CD8-positive, alpha-beta memory T cell (primary cell): ENCODE results near the gene RPS27A. TPM values are rescaled to one million over a fixed set of nuclear protein-coding genes. Genes with fewer than 3 reads are reported as not detected.
A peak's percentile ranks its signal among the peaks of the same experiment; 100 is the strongest.
"Not testable (repeated sequence)": the region's sequence is repeated elsewhere in the genome, so short reads cannot be mapped to it uniquely, and the experiment has no call there.

Experiments used
- CTCF ChIA-PET: fragments of 350-600 bp; sonication (Branson Sonifier 250); formaldehyde crosslinking; loops from one replicate; lab custom pipeline; 2021; ENCODE audit warnings: antibody characterized with exemption; lab: Charles Lee
- POLR2A ChIA-PET: fragments of 350-600 bp; sonication (Branson Sonifier 250); formaldehyde crosslinking; loops from one replicate; lab custom pipeline; 2021; ENCODE audit warnings: antibody characterized with exemption; lab: Charles Lee
- DNase-seq, 5 donors: peaks; one replicate each; pipeline versions ENCODE4 v3.0.0 to v3.0.0-alpha.2; 2020 to 2022; ENCODE audit warnings: mixed read lengths in 1 of 5
- H3K27ac ChIP-seq: one replicate; pipeline ENCODE4 v1.7.0; 2013; ENCODE audit warnings: low read depth, mild to moderate bottlenecking, low read length, moderate library complexity
- H3K27me3 ChIP-seq: 2 replicates; pipeline ENCODE4 v1.7.0; 2013; ENCODE audit warnings: low read length, mild to moderate bottlenecking; ENCODE audit not compliant: insufficient read depth, poor library complexity, severe bottlenecking
- H3K36me3 ChIP-seq: 2 replicates; pipeline ENCODE4 v1.7.0; 2013; ENCODE audit warnings: mild to moderate bottlenecking, low read length, moderate library complexity; ENCODE audit not compliant: insufficient read depth
- H3K4me1 ChIP-seq: 2 replicates; pipeline ENCODE4 v1.7.0; 2013; ENCODE audit warnings: mild to moderate bottlenecking, low read length, moderate library complexity; ENCODE audit not compliant: insufficient read depth
- H3K4me3 ChIP-seq: 2 replicates; pipeline ENCODE4 v1.7.0; 2013; ENCODE audit warnings: mild to moderate bottlenecking, low read length
- H3K9me3 ChIP-seq: 2 replicates; pipeline ENCODE4 v1.7.0; 2013; ENCODE audit warnings: mild to moderate bottlenecking, low read length
- H3K27ac Mint-ChIP-seq, 8 donors: one replicate each; pipeline ENCODE4 v1.8.0; 2020 to 2021; ENCODE audit warnings: mixed read lengths in 8 of 8, mild to moderate bottlenecking in 6 of 8, inconsistent platforms in 3 of 8, moderate library complexity in 3 of 8
- H3K27me3 Mint-ChIP-seq, 2 donors: one replicate each; pipeline ENCODE4 v1.8.0; 2020 to 2021; ENCODE audit warnings: mixed read lengths in 2 of 2, mild to moderate bottlenecking in 1 of 2, moderate library complexity in 1 of 2
- H3K36me3 Mint-ChIP-seq, 3 donors: one replicate each; pipeline ENCODE4 v1.8.0; 2020 to 2021; ENCODE audit warnings: mixed read lengths in 3 of 3, inconsistent platforms in 1 of 3, mild to moderate bottlenecking in 1 of 3
- H3K4me1 Mint-ChIP-seq, 3 donors: one replicate each; pipeline ENCODE4 v1.8.0; 2020 to 2021; ENCODE audit warnings: mixed read lengths in 3 of 3, inconsistent platforms in 1 of 3, mild to moderate bottlenecking in 1 of 3
- H3K4me3 Mint-ChIP-seq, 7 donors: one replicate each; pipeline ENCODE4 v1.8.0; 2020 to 2021; ENCODE audit warnings: mixed read lengths in 7 of 7, mild to moderate bottlenecking in 6 of 7, moderate library complexity in 4 of 7, inconsistent platforms in 2 of 7
- H3K9me3 Mint-ChIP-seq, 5 donors: one replicate each; pipeline ENCODE4 v1.8.0; 2020 to 2022; ENCODE audit warnings: mixed read lengths in 5 of 5, mild to moderate bottlenecking in 3 of 5, moderate library complexity in 2 of 5, inconsistent platforms in 1 of 5
- polyA plus RNA-seq: library from polyadenylated mRNA; unstranded; fragments of 300-500 nt; fragmentation: Illumina TruSeq; gene quantifications from one replicate; pipeline ENCODE4 v1.2.3, GENCODE V29; 2021
- total RNA-seq, 2 experiments: library from RNA; stranded (reverse); gene quantifications; one replicate each; pipeline ENCODE4 v1.2.3, GENCODE V29; 2021

Gene RPS27A
- total and polyA plus RNA-seq, 3 experiments from 2014 or later, result 1,155 to 3,070 (median 1,172) TPM

GRCh38 chr2:55269645-55269990 lies 37.1 kb downstream of the RPS27A start:
- Mint-ChIP-seq H3K9me3 (no peaks in the 10 kb centered on the region), H3K4me1 (peaks cover 17 to 31% (median 28%) of the 10 kb centered on the region in 3 donors), H3K27me3 (peaks cover 4 to 5% of the 10 kb centered on the region in 2 donors), H3K4me3 (peak overlapping the region; percentile 93 to 99 (median 95)), H3K27ac (peak overlapping the region; percentile 95 to 99 (median 97)), H3K36me3 (peaks cover 0 to 25% (median under 1%) of the 10 kb centered on the region in 3 donors)
- H3K36me3 ChIP-seq, result no peaks in the 10 kb centered on the region
- ChIA-PET POLR2A (interaction anchor here (0.6 to 1.3 kb wide), 2 partner anchors 12 to 852 kb away, joined by 6 to 14 read pairs; no protein-coding TSS in a partner anchor), CTCF (interaction anchor here (0.7 to 1.3 kb wide), 2 partner anchors 10 to 42 kb away, joined by 3 read pairs; no protein-coding TSS in a partner anchor)
- H3K27ac ChIP-seq, result peak overlapping the region; percentile 86
- no peaks in the 10 kb centered on the region for H3K9me3 ChIP-seq
- peak overlapping the region; percentile 84 for H3K4me3 ChIP-seq
- peaks cover 17% of the 10 kb centered on the region for H3K4me1 ChIP-seq
- DNase-seq, result peak in 1 of 5 donors; percentile 18
- no peaks in the 10 kb centered on the region for H3K27me3 ChIP-seq

GRCh38 chr2:55274346-55274745 lies 41.9 kb downstream of the RPS27A start:
- peaks cover 8 to 15% (median 15%) of the 10 kb centered on the region in 3 donors for H3K4me1 Mint-ChIP-seq
- H3K27me3 Mint-ChIP-seq, H3K4me3 ChIP-seq, DNase-seq, CTCF ChIA-PET, H3K27ac ChIP-seq, H3K9me3 ChIP-seq, H3K4me3 Mint-ChIP-seq, H3K9me3 Mint-ChIP-seq, H3K27me3 ChIP-seq, POLR2A ChIA-PET, H3K36me3 ChIP-seq, H3K27ac Mint-ChIP-seq, H3K36me3 Mint-ChIP-seq: not testable (repeated sequence)
- H3K4me1 ChIP-seq, result peaks cover 11% of the 10 kb centered on the region

DNA sequence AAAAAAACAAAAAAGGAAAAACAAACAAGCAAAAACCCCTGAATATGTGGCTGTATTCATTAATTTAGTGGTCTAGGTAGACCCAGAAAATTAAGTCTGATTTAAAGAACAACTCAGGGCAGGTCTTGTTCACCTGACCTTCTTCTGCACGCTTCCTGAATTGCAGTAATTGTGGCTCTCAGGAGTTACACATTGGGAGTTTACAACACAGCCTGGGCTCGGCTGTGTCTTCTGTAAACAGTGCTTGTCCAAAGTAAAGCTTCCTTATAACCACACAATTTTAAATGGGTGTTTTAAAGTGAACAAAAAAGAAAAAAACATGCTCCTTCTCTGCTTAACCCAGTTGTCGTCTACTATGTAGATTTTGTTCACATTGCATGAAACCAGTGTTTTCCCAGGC lies 44.8 kb downstream of the RPS27A start:
- H3K27me3 ChIP-seq, result no peaks in the 10 kb centered on the region
- DNase-seq, result no peak
- H3K4me1 Mint-ChIP-seq, result peaks cover 4 to 9% (median 7%) of the 10 kb centered on the region in 3 donors
- peaks cover 5% of the 10 kb centered on the region for H3K4me1 ChIP-seq
- no peak overlapping the region for H3K27ac Mint-ChIP-seq
- H3K9me3 Mint-ChIP-seq, result no peaks in the 10 kb centered on the region
- H3K4me3 ChIP-seq, result no peak overlapping the region
- no peaks in the 10 kb centered on the region for H3K9me3 ChIP-seq
- no peak overlapping the region for H3K27ac ChIP-seq
- no peaks in the 10 kb centered on the region for H3K36me3 ChIP-seq
- POLR2A ChIA-PET, result interaction anchor here (0.6 kb wide), 1 partner anchor 45 kb away, joined by 3 read pairs; the partner anchor contains the start of gene RPS27A
- CTCF ChIA-PET, result interaction anchor here (2.0 kb wide), 1 partner anchor 14 kb away, joined by 5 read pairs; no protein-coding TSS in a partner anchor
- H3K4me3 Mint-ChIP-seq, result no peak overlapping the region
- H3K27me3 Mint-ChIP-seq, result peaks cover 2 to 4% of the 10 kb centered on the region in 2 donors
- H3K36me3 Mint-ChIP-seq, result peaks cover 0 to 5% (median 0%) of the 10 kb centered on the region in 3 donors

- H3K27ac Mint-ChIP-seq, result peak overlapping the region in 1 of 8 donors; percentile 93
- H3K27ac ChIP-seq, H3K36me3 ChIP-seq, DNase-seq, POLR2A ChIA-PET, H3K9me3 Mint-ChIP-seq, H3K27me3 Mint-ChIP-seq, H3K27me3 ChIP-seq, H3K4me3 ChIP-seq, H3K9me3 ChIP-seq, H3K36me3 Mint-ChIP-seq: not testable (repeated sequence)
- peak overlapping the region in 2 of 7 donors; percentile 17 to 41 for H3K4me3 Mint-ChIP-seq
- peaks cover 14% of the 10 kb centered on the region for H3K4me1 ChIP-seq
- H3K4me1 Mint-ChIP-seq, result peaks cover 22 to 29% (median 24%) of the 10 kb centered on the region in 3 donors
- CTCF ChIA-PET, result interaction anchor here (2.0 kb wide), 1 partner anchor 16 kb away, joined by 5 read pairs; no protein-coding TSS in a partner anchor
Measured at GRCh38 chr2:55279214-55279835, 46.8 kb downstream of the RPS27A start.

DNA sequence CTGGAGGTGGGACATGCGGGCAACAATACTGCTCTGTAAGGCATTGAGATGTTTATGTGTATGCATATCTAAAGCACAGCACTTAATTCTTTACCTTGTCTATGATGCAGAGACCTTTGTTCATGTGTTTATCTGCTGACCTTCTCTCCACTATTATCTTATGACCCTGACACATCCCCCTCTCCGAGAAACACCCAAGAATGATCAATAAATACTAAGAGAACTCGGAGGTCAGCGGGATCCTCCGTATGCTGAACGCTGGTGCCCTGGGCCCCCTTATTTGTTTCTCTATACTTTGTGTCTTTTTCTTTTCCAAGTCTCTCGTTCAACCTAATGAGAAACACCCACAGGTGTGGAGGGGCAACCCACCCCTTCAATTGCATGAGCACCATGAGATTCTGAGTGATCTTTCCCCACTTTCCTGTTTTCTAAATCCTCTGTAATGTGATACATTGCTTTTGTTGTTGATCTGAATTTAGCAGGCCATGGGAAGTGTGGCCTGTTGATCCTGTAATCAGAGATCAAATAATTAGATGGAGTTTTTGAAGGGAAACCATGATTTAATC lies 47.5 kb downstream of the RPS27A start:
- CTCF ChIA-PET, POLR2A ChIA-PET, H3K4me3 ChIP-seq, DNase-seq, H3K36me3 Mint-ChIP-seq, H3K27ac ChIP-seq, H3K27me3 Mint-ChIP-seq, H3K9me3 ChIP-seq, H3K27me3 ChIP-seq, H3K9me3 Mint-ChIP-seq, H3K36me3 ChIP-seq: not testable (repeated sequence)
- Mint-ChIP-seq H3K27ac (peak overlapping the region in 2 of 8 donors; percentile 51 to 93), H3K4me3 (peak overlapping the region in 2 of 7 donors; percentile 2 to 17), H3K4me1 (peaks cover 22 to 33% (median 24%) of the 10 kb centered on the region in 3 donors)
- peaks cover 18% of the 10 kb centered on the region for H3K4me1 ChIP-seq

- peak overlapping the region; percentile 43 to 99 (median 97) for H3K27ac Mint-ChIP-seq
- CTCF ChIA-PET, result not testable (repeated sequence)
Measured at GRCh38 chr2:55280851-55281546, 48.5 kb downstream of the RPS27A start.

DNA sequence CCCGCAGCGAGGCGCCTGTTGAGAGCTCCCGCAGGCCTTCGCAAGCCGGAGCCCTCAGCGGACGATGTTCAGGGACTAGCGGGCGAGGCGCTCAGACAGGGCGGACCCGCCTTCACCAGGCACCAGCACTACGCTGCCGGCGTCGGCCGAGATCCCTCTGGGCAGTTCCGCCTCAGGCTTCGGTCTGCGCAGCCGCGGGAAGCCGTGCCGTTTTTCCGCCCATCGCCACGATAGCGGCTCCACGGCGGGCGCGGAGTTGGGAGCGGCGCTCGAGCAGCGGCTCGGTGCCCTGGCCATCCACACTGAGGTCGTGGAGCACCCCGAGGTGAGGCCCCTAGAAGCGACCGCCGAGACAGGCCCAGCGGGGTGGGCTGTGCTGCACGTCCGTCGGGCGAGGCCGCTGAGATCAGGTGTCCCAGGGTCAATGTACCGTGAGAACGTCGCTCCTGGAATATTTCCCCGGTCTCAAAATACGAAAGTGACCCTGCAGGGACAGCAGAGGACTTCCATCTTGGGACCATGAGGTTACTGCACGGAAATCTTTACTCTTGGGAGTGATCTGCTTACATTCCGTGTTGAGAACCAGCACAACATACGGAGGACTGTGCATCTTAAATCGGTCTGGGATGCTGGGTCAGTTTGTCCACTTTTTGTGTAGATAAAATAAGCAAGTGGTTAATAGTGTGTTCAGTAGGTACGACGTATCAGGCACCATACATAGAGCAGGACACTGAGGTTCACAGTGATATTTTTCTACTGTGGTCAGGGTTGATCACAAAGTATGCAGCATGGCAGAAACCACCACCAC lies 49.8 kb downstream of the RPS27A start:
- Mint-ChIP-seq H3K4me3 (peak overlapping the region; percentile 90 to 97 (median 92)), H3K9me3 (no peaks in the 10 kb centered on the region), H3K27me3 (no peaks in the 10 kb centered on the region), H3K36me3 (peaks cover 0 to 11% (median 0%) of the 10 kb centered on the region in 3 donors), H3K27ac (peak overlapping the region; percentile 93 to 100 (median 98)), H3K4me1 (peaks cover 26 to 50% (median 30%) of the 10 kb centered on the region in 3 donors)
- ChIA-PET POLR2A (interaction anchor here (0.6 to 1.8 kb wide), 4 partner anchors 12 to 276 kb away, joined by 3 to 14 read pairs (median 4); partner anchors contain the start of genes CLHC1 and RPS27A), CTCF (no interaction called here)
- Histone ChIP-seq H3K27me3 (no peaks in the 10 kb centered on the region), H3K9me3 (no peaks in the 10 kb centered on the region), H3K27ac (peak overlapping the region; percentile 89), H3K36me3 (no peaks in the 10 kb centered on the region), H3K4me3 (peak overlapping the region; percentile 84), H3K4me1 (peaks cover 18% of the 10 kb centered on the region)
- DNase-seq, result peak; percentile 81 to 92 (median 85)

More at GRCh38 chr2:55280851-55281546, 48.5 kb downstream of the RPS27A start:
- peak overlapping the region; percentile 23 to 93 (median 65) for H3K4me3 Mint-ChIP-seq
- H3K36me3 Mint-ChIP-seq, H3K9me3 ChIP-seq, H3K4me3 ChIP-seq, H3K27me3 Mint-ChIP-seq, DNase-seq, H3K36me3 ChIP-seq, H3K9me3 Mint-ChIP-seq, H3K27me3 ChIP-seq: not testable (repeated sequence)
- POLR2A ChIA-PET, result interaction anchor here (1.7 to 1.8 kb wide), 2 partner anchors 11 to 48 kb away, joined by 5 to 14 read pairs; partner anchors contain the start of genes CLHC1 and RPS27A
- H3K27ac ChIP-seq, result peak overlapping the region; percentile 89
- H3K4me1 ChIP-seq, result peaks cover 18% of the 10 kb centered on the region
- peaks cover 22 to 38% (median 24%) of the 10 kb centered on the region in 3 donors for H3K4me1 Mint-ChIP-seq
